Common myeloid progenitor, CD34-positive (primary cell): ENCODE results near the gene COX15.
A peak's percentile ranks its signal among the peaks of the same experiment; 100 is the strongest.
"Not testable (repeated sequence)": the region's sequence is repeated elsewhere in the genome, so short reads cannot be mapped to it uniquely, and the experiment has no call there.

Experiments
- CTCF ChIA-PET: fragments of 350-600 bp; sonication (Branson Sonifier 250); formaldehyde crosslinking; loops from one replicate; lab custom pipeline; 2021; ENCODE audit warnings: antibody characterized with exemption; lab: Charles Lee
- POLR2A ChIA-PET: fragments of 350-600 bp; sonication (Branson Sonifier 250); formaldehyde crosslinking; loops from one replicate; lab custom pipeline; 2021; ENCODE audit warnings: antibody characterized with exemption; lab: Charles Lee
- DNase-seq, 3 donors: peaks; one replicate each; pipeline versions ENCODE4 v3.0.0 to v3.0.0-alpha.2; 2013
- H3K27ac ChIP-seq, 2 experiments: 1 replicate in 1 of 2; 2 replicates in 1 of 2; pipeline ENCODE4 v1.7.0; 2013; ENCODE audit warnings: inconsistent platforms in 2 of 2, low read length in 2 of 2, mild to moderate bottlenecking in 2 of 2, low read depth in 1 of 2, moderate library complexity in 1 of 2; ENCODE audit not compliant: severe bottlenecking in 2 of 2, insufficient read depth in 1 of 2, poor library complexity in 1 of 2
- H3K27me3 ChIP-seq, 5 experiments: replicated peaks in 2 of 5; 1 replicate in 3 of 5; 2 replicates in 2 of 5; pipeline versions ENCODE4 v1.6.1 to v1.7.0; 2013; ENCODE audit warnings: low read length in 4 of 5, mild to moderate bottlenecking in 2 of 5, moderate library complexity in 2 of 5, inconsistent platforms in 1 of 5; ENCODE audit not compliant: insufficient read depth in 5 of 5, control insufficient read depth in 4 of 5
- H3K36me3 ChIP-seq, 4 experiments: 1 replicate in 2 of 4; 2 replicates in 2 of 4; pipeline versions ENCODE4 v1.6.1 to v1.7.0; 2013; ENCODE audit warnings: low read length in 3 of 4, control low read depth in 1 of 4, mild to moderate bottlenecking in 1 of 4; ENCODE audit not compliant: control insufficient read depth in 4 of 4, insufficient read depth in 4 of 4
- H3K4me1 ChIP-seq, 4 experiments: 1 replicate in 3 of 4; 2 replicates in 1 of 4; pipeline versions ENCODE4 v1.6.1 to v1.7.1; 2013; ENCODE audit warnings: low read length in 3 of 4, mild to moderate bottlenecking in 3 of 4, control low read depth in 1 of 4, inconsistent platforms in 1 of 4, moderate library complexity in 1 of 4; ENCODE audit not compliant: control insufficient read depth in 4 of 4, insufficient read depth in 4 of 4; ENCODE audit errors: control extremely low read depth in 1 of 4
- H3K4me3 ChIP-seq, 7 experiments: 1 replicate in 4 of 7; 2 replicates in 3 of 7; pipeline versions ENCODE4 v1.5.1 to v1.7.0; 2013; ENCODE audit warnings: mild to moderate bottlenecking in 7 of 7, low read length in 6 of 7, moderate library complexity in 6 of 7, inconsistent platforms in 2 of 7, low read depth in 2 of 7, control low read depth in 1 of 7; ENCODE audit not compliant: insufficient read depth in 4 of 7, control insufficient read depth in 1 of 7; ENCODE audit errors: extremely low read depth in 1 of 7
- H3K9me3 ChIP-seq, 5 experiments: 1 replicate in 4 of 5; 2 replicates in 1 of 5; pipeline versions ENCODE4 v1.6.1 to v1.7.1; 2013; ENCODE audit warnings: low read length in 4 of 5, mild to moderate bottlenecking in 2 of 5, inconsistent platforms in 1 of 5, low read depth in 1 of 5, moderate library complexity in 1 of 5; ENCODE audit not compliant: control insufficient read depth in 4 of 5, insufficient read depth in 2 of 5; ENCODE audit errors: control extremely low read depth in 1 of 5
- WGBS: methylation state at CpG from one replicate; pipeline ENCODE4 v1.1.5; 2013; ENCODE audit not compliant: insufficient coverage; 5-methylcytosine and 5-hydroxymethylcytosine counted together

COX15 gene

GRCh38 chr10:99742254-99742653 is 10.3 kb upstream of the COX15 start:
- ChIA-PET CTCF (interaction anchor here (1.9 kb wide), 1 partner anchor 9 kb away, joined by 7 read pairs; no protein-coding TSS in a partner anchor), POLR2A (no interaction called here)
- Histone ChIP-seq H3K4me1 (no peaks in the 10 kb centered on the region), H3K27me3 (no peaks in the 10 kb centered on the region), H3K4me3 (no peak overlapping the region), H3K9me3 (peaks cover 3 to 34% (median 13%) of the 10 kb centered on the region in 5 experiments), H3K36me3 (peaks cover 41 to 90% (median 63%) of the 10 kb centered on the region in 4 experiments), H3K27ac (no peak overlapping the region)
- no peak for DNase-seq

- no peak overlapping the region for H3K27ac ChIP-seq
- no peaks in the 10 kb centered on the region for H3K27me3 ChIP-seq
- POLR2A ChIA-PET: no interaction called here
- H3K4me1 ChIP-seq: no peaks in the 10 kb centered on the region
- peaks cover 3 to 34% (median 13%) of the 10 kb centered on the region in 5 experiments for H3K9me3 ChIP-seq
- CTCF ChIA-PET: interaction anchor here (0.6 to 1.9 kb wide), 2 partner anchors 9 to 41 kb away, joined by 3 to 5 read pairs; partner anchors contain the start of genes COX15 and CUTC
- 97% methylated on average over 2 of the region's 3 CpGs for WGBS
- H3K4me3 ChIP-seq: no peak overlapping the region
- no peak for DNase-seq
- H3K36me3 ChIP-seq: peaks cover 41 to 92% (median 64%) of the 10 kb centered on the region in 4 experiments
These were observed 9.1 kb upstream of the COX15 start for GRCh38 chr10:99740933-99741559.

- peaks cover 41 to 87% (median 62%) of the 10 kb centered on the region in 4 experiments for H3K36me3 ChIP-seq
- H3K9me3 ChIP-seq: peaks cover 3 to 34% (median 13%) of the 10 kb centered on the region in 5 experiments
- no CpG with 5 or more reads among the region's 2 CpGs for WGBS
- H3K27me3 ChIP-seq: no peaks in the 10 kb centered on the region
- ChIA-PET CTCF (interaction anchor here (0.7 to 1.9 kb wide), 2 partner anchors 8 to 13 kb away, joined by 3 to 5 read pairs; partner anchors contain the start of genes COX15 and CUTC), POLR2A (no interaction called here)
- DNase-seq: peak; percentile 26 to 70 (median 62)
- H3K4me3 ChIP-seq: no peak overlapping the region
- no peak overlapping the region for H3K27ac ChIP-seq
- no peaks in the 10 kb centered on the region for H3K4me1 ChIP-seq
These were observed 8.3 kb upstream of the COX15 start for GRCh38 chr10:99740260-99740659.

GRCh38 chr10:99734111-99734510 is 2.2 kb upstream of the COX15 start:
- POLR2A ChIA-PET: not testable (repeated sequence)
- 83% methylated on average over 1 of the region's 10 CpGs for WGBS

GRCh38 chr10:99733366-99733765 is 1.4 kb upstream of the COX15 start:
- peaks cover 0 to 2% (median 0%) of the 10 kb centered on the region in 5 experiments for H3K9me3 ChIP-seq
- peaks cover under 1 to 27% (median 20%) of the 10 kb centered on the region in 4 experiments for H3K36me3 ChIP-seq
- H3K27ac ChIP-seq: no peak overlapping the region
- peaks cover 7 to 22% (median 14%) of the 10 kb centered on the region in 4 experiments for H3K4me1 ChIP-seq
- DNase-seq: peak in 1 of 3 donors; percentile 16
- peak overlapping the region in 1 of 7 experiments; percentile 80 for H3K4me3 ChIP-seq
- POLR2A ChIA-PET: no interaction called here
- no peaks in the 10 kb centered on the region for H3K27me3 ChIP-seq
- WGBS: 100% methylated on average over 7 of the region's 8 CpGs
- CTCF ChIA-PET: interaction anchor here (1.2 to 1.7 kb wide), 4 partner anchors 10 to 100 kb away, joined by 3 to 7 read pairs (median 4); no protein-coding TSS in a partner anchor

More at GRCh38 chr10:99734111-99734510, 2.2 kb upstream of the COX15 start:
- DNase-seq, H3K4me3 ChIP-seq, H3K9me3 ChIP-seq, H3K27ac ChIP-seq, H3K27me3 ChIP-seq: not testable (repeated sequence)
- CTCF ChIA-PET: interaction anchor here (0.7 to 1.6 kb wide), 2 partner anchors 12 to 256 kb away, joined by 4 read pairs; no protein-coding TSS in a partner anchor
- Histone ChIP-seq H3K36me3 (peaks cover 8 to 31% (median 18%) of the 10 kb centered on the region in 4 experiments), H3K4me1 (peaks cover 7 to 22% (median 14%) of the 10 kb centered on the region in 4 experiments)

GRCh38 chr10:99731306-99732032 is 458 bp downstream of the COX15 start:
- ChIA-PET CTCF (interaction anchor here (0.8 to 1.6 kb wide), 4 partner anchors 9 to 98 kb away, joined by 3 to 5 read pairs (median 4); no protein-coding TSS in a partner anchor), POLR2A (interaction anchor here (1.0 kb wide), 1 partner anchor 17 kb away, joined by 4 read pairs; no protein-coding TSS in a partner anchor)
- H3K4me1 ChIP-seq: peaks cover 7 to 22% (median 14%) of the 10 kb centered on the region in 4 experiments
- H3K27ac ChIP-seq: peak overlapping the region; percentile 81 to 85
- H3K4me3 ChIP-seq: peak overlapping the region; percentile 80 to 99 (median 95)
- no peaks in the 10 kb centered on the region for H3K9me3 ChIP-seq
- peak in 1 of 3 donors; percentile 41 for DNase-seq
- H3K27me3 ChIP-seq: no peaks in the 10 kb centered on the region
- WGBS: 8% methylated on average over 13 of the region's 16 CpGs
- H3K36me3 ChIP-seq: peaks cover 3 to 28% (median 17%) of the 10 kb centered on the region in 4 experiments
